Neural cell (in vitro differentiated cells): ENCODE data around the gene CACNA2D1.
A peak's percentile ranks its signal among the peaks of the same experiment; 100 is the strongest.

ENCODE experiments used
- CTCF ChIP-seq: fragments of 450-650 bp; IDR thresholded peaks from 2 replicates; pipeline ENCODE4 v1.5.1; 2014; ENCODE audit warnings: antibody characterized with exemption, mild to moderate bottlenecking, moderate library complexity; ENCODE audit not compliant: poor library complexity, severe bottlenecking
- EP300 ChIP-seq: fragments of 450-650 bp; conservative IDR thresholded peaks from 2 replicates; pipeline ENCODE4 v1.6.1; 2014; ENCODE audit warnings: antibody characterized with exemption, mild to moderate bottlenecking, moderate library complexity; ENCODE audit not compliant: poor library complexity, severe bottlenecking
- EZH2 ChIP-seq: fragments of 200-600, 300-800 bp; shearing (Covaris generic), sonication (generic); IDR thresholded peaks from 2 replicates; pipeline ENCODE4 v1.6.1; 2014; ENCODE audit warnings: antibody characterized with exemption, low read length, borderline replicate concordance, mild to moderate bottlenecking; ENCODE audit not compliant: insufficient read depth, poor library complexity, severe bottlenecking
- POLR2AphosphoS5 ChIP-seq: IDR thresholded peaks from 2 replicates; pipeline ENCODE4 v1.6.1; 2012
- SMC3 ChIP-seq: fragments of 450-650 bp; conservative IDR thresholded peaks from 2 replicates; pipeline ENCODE4 v1.6.1; 2014; ENCODE audit warnings: antibody characterized with exemption, mild to moderate bottlenecking, moderate library complexity; ENCODE audit not compliant: poor library complexity
- TF ChIP-seq, protein P1 (sequence below): IDR thresholded peaks from 2 replicates; pipeline ENCODE4 v1.6.1; 2012; ENCODE audit warnings: borderline replicate concordance

- TF ChIP-seq EZH2, result no peak
- TF ChIP-seq CTCF, result no peak
- TF ChIP-seq, protein P1, sequence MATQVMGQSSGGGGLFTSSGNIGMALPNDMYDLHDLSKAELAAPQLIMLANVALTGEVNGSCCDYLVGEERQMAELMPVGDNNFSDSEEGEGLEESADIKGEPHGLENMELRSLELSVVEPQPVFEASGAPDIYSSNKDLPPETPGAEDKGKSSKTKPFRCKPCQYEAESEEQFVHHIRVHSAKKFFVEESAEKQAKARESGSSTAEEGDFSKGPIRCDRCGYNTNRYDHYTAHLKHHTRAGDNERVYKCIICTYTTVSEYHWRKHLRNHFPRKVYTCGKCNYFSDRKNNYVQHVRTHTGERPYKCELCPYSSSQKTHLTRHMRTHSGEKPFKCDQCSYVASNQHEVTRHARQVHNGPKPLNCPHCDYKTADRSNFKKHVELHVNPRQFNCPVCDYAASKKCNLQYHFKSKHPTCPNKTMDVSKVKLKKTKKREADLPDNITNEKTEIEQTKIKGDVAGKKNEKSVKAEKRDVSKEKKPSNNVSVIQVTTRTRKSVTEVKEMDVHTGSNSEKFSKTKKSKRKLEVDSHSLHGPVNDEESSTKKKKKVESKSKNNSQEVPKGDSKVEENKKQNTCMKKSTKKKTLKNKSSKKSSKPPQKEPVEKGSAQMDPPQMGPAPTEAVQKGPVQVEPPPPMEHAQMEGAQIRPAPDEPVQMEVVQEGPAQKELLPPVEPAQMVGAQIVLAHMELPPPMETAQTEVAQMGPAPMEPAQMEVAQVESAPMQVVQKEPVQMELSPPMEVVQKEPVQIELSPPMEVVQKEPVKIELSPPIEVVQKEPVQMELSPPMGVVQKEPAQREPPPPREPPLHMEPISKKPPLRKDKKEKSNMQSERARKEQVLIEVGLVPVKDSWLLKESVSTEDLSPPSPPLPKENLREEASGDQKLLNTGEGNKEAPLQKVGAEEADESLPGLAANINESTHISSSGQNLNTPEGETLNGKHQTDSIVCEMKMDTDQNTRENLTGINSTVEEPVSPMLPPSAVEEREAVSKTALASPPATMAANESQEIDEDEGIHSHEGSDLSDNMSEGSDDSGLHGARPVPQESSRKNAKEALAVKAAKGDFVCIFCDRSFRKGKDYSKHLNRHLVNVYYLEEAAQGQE, result no peak
- no peak for TF ChIP-seq SMC3
- TF ChIP-seq EP300, result peak; percentile 27
- TF ChIP-seq POLR2AphosphoS5, result no peak
These were observed 277.1 kb downstream of the CACNA2D1 start for GRCh38 chr7:82166260-82167015.
